Activated naive CD8-positive, alpha-beta T cell treated with anti-CD3 and anti-CD28 coated beads, Interleukin-2, amount 50 U/mL, for 24 hours (primary cell): ENCODE measurements around the gene NUP62CL.

Experiments used
- ATAC-seq: fragments of 150-1000 bp; cut with Tn5 transposase; one replicate; pipeline ENCODE4 v1.10.0; 2021
- DNase-seq: peaks from one replicate; pipeline ENCODE4 v3.0.0; 2021
- H3K27ac Mint-ChIP-seq: one replicate; pipeline ENCODE4 v1.8.0; 2021; ENCODE audit warnings: mild to moderate bottlenecking, mixed read lengths
- H3K27me3 Mint-ChIP-seq: one replicate; pipeline ENCODE4 v1.8.0; 2021; ENCODE audit warnings: mixed read lengths
- H3K36me3 Mint-ChIP-seq: one replicate; pipeline ENCODE4 v1.8.0; 2021; ENCODE audit warnings: low read depth, mixed read lengths
- H3K4me1 Mint-ChIP-seq: one replicate; pipeline ENCODE4 v1.8.0; 2021; ENCODE audit warnings: mixed read lengths
- H3K4me3 Mint-ChIP-seq: one replicate; pipeline ENCODE4 v1.8.0; 2021; ENCODE audit warnings: mild to moderate bottlenecking, moderate library complexity, mixed read lengths
- H3K9me3 Mint-ChIP-seq: one replicate; pipeline ENCODE4 v1.8.0; 2021; ENCODE audit warnings: mixed read lengths

The NUP62CL gene

GRCh38 chrX:107107459-107107858 lies 98.8 kb downstream of the NUP62CL start:
- ATAC-seq (no peak), DNase-seq (no peak)
- H3K9me3 Mint-ChIP-seq = no peaks in the 10 kb centered on the region
- peaks cover 20% of the 10 kb centered on the region for H3K4me1 Mint-ChIP-seq
- H3K27ac Mint-ChIP-seq = no peak overlapping the region
- H3K27me3 Mint-ChIP-seq = no peaks in the 10 kb centered on the region
- H3K4me3 Mint-ChIP-seq = no peak overlapping the region
- peaks cover 27% of the 10 kb centered on the region for H3K36me3 Mint-ChIP-seq

GRCh38 chrX:107102980-107103379 lies 103.3 kb downstream of the NUP62CL start:
- DNase-seq = no peak
- Mint-ChIP-seq H3K4me3 (no peak overlapping the region), H3K36me3 (peaks cover 13% of the 10 kb centered on the region), H3K9me3 (no peaks in the 10 kb centered on the region), H3K27ac (no peak overlapping the region), H3K27me3 (no peaks in the 10 kb centered on the region), H3K4me1 (peaks cover 8% of the 10 kb centered on the region)
- ATAC-seq = no peak

GRCh38 chrX:107076158-107076557 lies 130.1 kb downstream of the NUP62CL start:
- Mint-ChIP-seq H3K27me3 (no peaks in the 10 kb centered on the region), H3K36me3 (peaks cover 29% of the 10 kb centered on the region), H3K27ac (no peak overlapping the region), H3K9me3 (peaks cover 4% of the 10 kb centered on the region), H3K4me3 (no peak overlapping the region), H3K4me1 (peaks cover 2% of the 10 kb centered on the region)
- DNase-seq = no peak
- ATAC-seq = no peak
